Measurements from ENCODE around the gene GNG7. TPM values are rescaled to one million over a fixed set of nuclear protein-coding genes. Genes with fewer than 3 reads are reported as not detected.
"Not testable (repeated sequence)": the region's sequence is repeated elsewhere in the genome, so short reads cannot be mapped to it uniquely, and the experiment has no call there.

The GNG7 gene
- total RNA-seq, 1 experiment from 2014 or later = 0.87 TPM

GRCh38 chr19:2607712-2608601 is 94.5 kb downstream of the GNG7 start:
- intact Hi-C loops (cut with micrococcal nuclease; ENCODE audit: unreplicated experiment) = no loop called here
- peaks cover 4% of the 10 kb centered on the region for H3K4me1 Mint-ChIP-seq (ENCODE audit: low read depth, unreplicated experiment)
- H3K27ac Mint-ChIP-seq (ENCODE audit: unreplicated experiment) = no peak overlapping the region
- no peaks in the 10 kb centered on the region for H3K9me3 Mint-ChIP-seq (ENCODE audit: low read depth, unreplicated experiment)
- CTCF ChIA-PET = interaction anchor here (0.6 to 1.3 kb wide), 2 partner anchors 139 to 512 kb away, joined by 3 to 5 read pairs; partner anchors contain the start of gene MOB3A
- BruUV-seq (replicated peaks) = no TSS peak
- TF ChIP-seq, protein P1, sequence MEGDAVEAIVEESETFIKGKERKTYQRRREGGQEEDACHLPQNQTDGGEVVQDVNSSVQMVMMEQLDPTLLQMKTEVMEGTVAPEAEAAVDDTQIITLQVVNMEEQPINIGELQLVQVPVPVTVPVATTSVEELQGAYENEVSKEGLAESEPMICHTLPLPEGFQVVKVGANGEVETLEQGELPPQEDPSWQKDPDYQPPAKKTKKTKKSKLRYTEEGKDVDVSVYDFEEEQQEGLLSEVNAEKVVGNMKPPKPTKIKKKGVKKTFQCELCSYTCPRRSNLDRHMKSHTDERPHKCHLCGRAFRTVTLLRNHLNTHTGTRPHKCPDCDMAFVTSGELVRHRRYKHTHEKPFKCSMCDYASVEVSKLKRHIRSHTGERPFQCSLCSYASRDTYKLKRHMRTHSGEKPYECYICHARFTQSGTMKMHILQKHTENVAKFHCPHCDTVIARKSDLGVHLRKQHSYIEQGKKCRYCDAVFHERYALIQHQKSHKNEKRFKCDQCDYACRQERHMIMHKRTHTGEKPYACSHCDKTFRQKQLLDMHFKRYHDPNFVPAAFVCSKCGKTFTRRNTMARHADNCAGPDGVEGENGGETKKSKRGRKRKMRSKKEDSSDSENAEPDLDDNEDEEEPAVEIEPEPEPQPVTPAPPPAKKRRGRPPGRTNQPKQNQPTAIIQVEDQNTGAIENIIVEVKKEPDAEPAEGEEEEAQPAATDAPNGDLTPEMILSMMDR (IDR thresholded peaks at IDR 0.05; ENCODE audit: unreplicated experiment) = no peak
- no peak for DNase-seq
- H3K4me3 Mint-ChIP-seq (ENCODE audit: low read depth, unreplicated experiment) = no peak overlapping the region
- no peaks in the 10 kb centered on the region for H3K36me3 Mint-ChIP-seq (ENCODE audit: insufficient read depth, unreplicated experiment)
- no peaks in the 10 kb centered on the region for H3K27me3 Mint-ChIP-seq (ENCODE audit: unreplicated experiment)

GRCh38 chr19:2606774-2607173 is 95.7 kb downstream of the GNG7 start:
- H3K36me3 Mint-ChIP-seq (ENCODE audit: insufficient read depth, unreplicated experiment); BruUV-seq (replicated peaks); H3K9me3 Mint-ChIP-seq (ENCODE audit: low read depth, unreplicated experiment); H3K4me3 Mint-ChIP-seq (ENCODE audit: low read depth, unreplicated experiment); H3K27me3 Mint-ChIP-seq (ENCODE audit: unreplicated experiment); intact Hi-C loops (cut with micrococcal nuclease; ENCODE audit: unreplicated experiment); DNase-seq; H3K27ac Mint-ChIP-seq (ENCODE audit: unreplicated experiment): not testable (repeated sequence)
- CTCF ChIA-PET = interaction anchor here (0.7 kb wide), 1 partner anchor 128 kb away, joined by 3 read pairs; no protein-coding TSS in a partner anchor
- H3K4me1 Mint-ChIP-seq (ENCODE audit: low read depth, unreplicated experiment) = peaks cover 10% of the 10 kb centered on the region

- BruUV-seq (replicated peaks); H3K9me3 Mint-ChIP-seq (ENCODE audit: low read depth, unreplicated experiment); CTCF ChIA-PET; H3K27ac Mint-ChIP-seq (ENCODE audit: unreplicated experiment); H3K27me3 Mint-ChIP-seq (ENCODE audit: unreplicated experiment); intact Hi-C loops (cut with micrococcal nuclease; ENCODE audit: unreplicated experiment); DNase-seq; H3K4me3 Mint-ChIP-seq (ENCODE audit: low read depth, unreplicated experiment); H3K36me3 Mint-ChIP-seq (ENCODE audit: insufficient read depth, unreplicated experiment): not testable (repeated sequence)
- H3K4me1 Mint-ChIP-seq (ENCODE audit: low read depth, unreplicated experiment) = peaks cover 10% of the 10 kb centered on the region
These were observed 96.6 kb downstream of the GNG7 start for GRCh38 chr19:2605889-2606288.

GRCh38 chr19:2604747-2605329 is 97.7 kb downstream of the GNG7 start:
- Mint-ChIP-seq H3K27ac (ENCODE audit: unreplicated experiment) (no peak overlapping the region), H3K4me3 (ENCODE audit: low read depth, unreplicated experiment) (no peak overlapping the region), H3K4me1 (ENCODE audit: low read depth, unreplicated experiment) (peaks cover 10% of the 10 kb centered on the region), H3K36me3 (ENCODE audit: insufficient read depth, unreplicated experiment) (no peaks in the 10 kb centered on the region), H3K27me3 (ENCODE audit: unreplicated experiment) (no peaks in the 10 kb centered on the region), H3K9me3 (ENCODE audit: low read depth, unreplicated experiment) (no peaks in the 10 kb centered on the region)
- intact Hi-C loops (cut with micrococcal nuclease; ENCODE audit: unreplicated experiment) = no loop called here
- no TSS peak for BruUV-seq (replicated peaks)
- CTCF ChIA-PET = no interaction called here
- TF ChIP-seq, protein P1 (IDR thresholded peaks at IDR 0.05; ENCODE audit: unreplicated experiment) = no peak
- no peak for DNase-seq

- no peak overlapping the region for H3K27ac Mint-ChIP-seq (ENCODE audit: unreplicated experiment)
- H3K4me3 Mint-ChIP-seq (ENCODE audit: low read depth, unreplicated experiment) = peak overlapping the region; percentile 18
- peaks cover 10% of the 10 kb centered on the region for H3K4me1 Mint-ChIP-seq (ENCODE audit: low read depth, unreplicated experiment)
These were observed 99.2 kb downstream of the GNG7 start for GRCh38 chr19:2603334-2603733.

More at GRCh38 chr19:2603334-2603733, 99.2 kb downstream of the GNG7 start:
- DNase-seq = no peak
- intact Hi-C loops (cut with micrococcal nuclease; ENCODE audit: unreplicated experiment) = no loop called here
- Mint-ChIP-seq H3K36me3 (ENCODE audit: insufficient read depth, unreplicated experiment) (no peaks in the 10 kb centered on the region), H3K27me3 (ENCODE audit: unreplicated experiment) (no peaks in the 10 kb centered on the region), H3K9me3 (ENCODE audit: low read depth, unreplicated experiment) (no peaks in the 10 kb centered on the region)
- CTCF ChIA-PET = no interaction called here
- no TSS peak for BruUV-seq (replicated peaks)
- TF ChIP-seq, protein P1 (IDR thresholded peaks at IDR 0.05; ENCODE audit: unreplicated experiment) = no peak

All from Calu3 (cell line).